Liver (tissue), 3 donors: Measurements from ENCODE around the gene CCNDBP1.
"Not testable (repeated sequence)": the region's sequence is repeated elsewhere in the genome, so short reads cannot be mapped to it uniquely, and the experiment has no call there.

Source experiments
- EGR1 ChIP-seq, 2 donors: IDR thresholded peaks; 2 replicates each; pipeline ENCODE4 v1.6.1; 2016 to 2018; ENCODE audit warnings: antibody characterized with exemption in 2 of 2, low read depth in 2 of 2
- FOXA1 ChIP-seq: IDR thresholded peaks from 2 replicates; pipeline ENCODE4 v1.6.1; 2016; ENCODE audit warnings: antibody characterized with exemption
- FOXA2 ChIP-seq: IDR thresholded peaks from 2 replicates; pipeline ENCODE4 v1.6.1; 2016; ENCODE audit warnings: antibody characterized with exemption
- GABPA ChIP-seq, 2 donors: IDR thresholded peaks in 1 of 2; conservative IDR thresholded peaks in 1 of 2; 2 replicates each; pipeline ENCODE4 v1.6.1; 2016; ENCODE audit warnings: antibody characterized with exemption in 2 of 2, mild to moderate bottlenecking in 1 of 2, moderate library complexity in 1 of 2
- HNF4A ChIP-seq, 2 donors: conservative IDR thresholded peaks; 2 replicates each; pipeline ENCODE4 v1.6.1; 2016; ENCODE audit warnings: antibody characterized with exemption in 2 of 2, mild to moderate bottlenecking in 2 of 2
- JUND ChIP-seq, 2 donors: IDR thresholded peaks; 2 replicates each; pipeline ENCODE4 v1.6.1; 2016; ENCODE audit warnings: antibody characterized with exemption in 2 of 2
- RAD21 ChIP-seq, 2 donors: IDR thresholded peaks; 2 replicates each; pipeline ENCODE4 v1.6.1; 2016; ENCODE audit warnings: antibody characterized with exemption in 2 of 2, mild to moderate bottlenecking in 2 of 2
- SP1 ChIP-seq: IDR thresholded peaks from 2 replicates; pipeline ENCODE4 v1.6.1; 2018; ENCODE audit warnings: antibody characterized with exemption, mild to moderate bottlenecking
- YY1 ChIP-seq: IDR thresholded peaks from 2 replicates; pipeline ENCODE4 v1.6.1; 2016; ENCODE audit warnings: antibody characterized with exemption, mild to moderate bottlenecking
- TF ChIP-seq, protein P1 (sequence below): fragments of 150-350 bp; IDR thresholded peaks from 2 replicates; pipeline ENCODE4 v1.5.1; 2017; ENCODE audit warnings: improper control_type of control experiment, low read depth, low read length; ENCODE audit not compliant: missing input control
- TF ChIP-seq, protein P2 (sequence below): IDR thresholded peaks from 2 replicates; pipeline ENCODE4 v1.6.1; 2016; ENCODE audit warnings: antibody characterized with exemption, mild to moderate bottlenecking
- TF ChIP-seq, protein P3 (sequence below): IDR thresholded peaks from 2 replicates; pipeline ENCODE4 v1.6.1; 2016; ENCODE audit warnings: antibody characterized with exemption
- TF ChIP-seq, protein P4 (sequence below): IDR thresholded peaks from 2 replicates; pipeline ENCODE4 v1.6.1; 2016; ENCODE audit warnings: antibody characterized with exemption
- donor health status: healthy.
- donor health status: healthy.

DNA sequence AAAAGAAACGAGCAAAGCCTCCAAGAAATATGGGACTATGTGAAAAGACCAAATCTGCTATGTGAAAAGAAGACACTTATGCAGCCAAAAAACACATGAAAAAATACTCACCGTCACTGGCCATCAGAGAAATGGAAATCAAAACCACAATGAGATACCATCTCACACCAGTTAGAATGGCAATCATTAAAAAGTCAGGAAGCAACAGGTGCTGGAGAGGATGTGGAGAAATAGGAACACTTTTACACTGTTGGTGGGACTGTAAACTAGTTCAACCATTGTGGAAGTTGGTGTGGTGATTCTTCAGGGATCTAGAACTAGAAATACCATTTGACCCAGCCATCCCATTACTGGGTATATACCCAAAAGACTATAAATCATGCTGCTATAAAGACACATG is 8.1 kb upstream of the CCNDBP1 start:
- TF ChIP-seq, protein P1, sequence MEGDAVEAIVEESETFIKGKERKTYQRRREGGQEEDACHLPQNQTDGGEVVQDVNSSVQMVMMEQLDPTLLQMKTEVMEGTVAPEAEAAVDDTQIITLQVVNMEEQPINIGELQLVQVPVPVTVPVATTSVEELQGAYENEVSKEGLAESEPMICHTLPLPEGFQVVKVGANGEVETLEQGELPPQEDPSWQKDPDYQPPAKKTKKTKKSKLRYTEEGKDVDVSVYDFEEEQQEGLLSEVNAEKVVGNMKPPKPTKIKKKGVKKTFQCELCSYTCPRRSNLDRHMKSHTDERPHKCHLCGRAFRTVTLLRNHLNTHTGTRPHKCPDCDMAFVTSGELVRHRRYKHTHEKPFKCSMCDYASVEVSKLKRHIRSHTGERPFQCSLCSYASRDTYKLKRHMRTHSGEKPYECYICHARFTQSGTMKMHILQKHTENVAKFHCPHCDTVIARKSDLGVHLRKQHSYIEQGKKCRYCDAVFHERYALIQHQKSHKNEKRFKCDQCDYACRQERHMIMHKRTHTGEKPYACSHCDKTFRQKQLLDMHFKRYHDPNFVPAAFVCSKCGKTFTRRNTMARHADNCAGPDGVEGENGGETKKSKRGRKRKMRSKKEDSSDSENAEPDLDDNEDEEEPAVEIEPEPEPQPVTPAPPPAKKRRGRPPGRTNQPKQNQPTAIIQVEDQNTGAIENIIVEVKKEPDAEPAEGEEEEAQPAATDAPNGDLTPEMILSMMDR: not testable (repeated sequence)
- TF ChIP-seq GABPA (IDR thresholded peaks at IDR 0.05 in 1 of 2, conservative IDR thresholded peaks at IDR 0.05 in 1 of 2); EGR1 (IDR thresholded peaks at IDR 0.05; ENCODE audit: low read depth in 2 of 2); FOXA2; SP1; FOXA1; YY1; JUND (IDR thresholded peaks at IDR 0.05); HNF4A (conservative IDR thresholded peaks at IDR 0.05); RAD21 (IDR thresholded peaks at IDR 0.05): not testable (repeated sequence)
- TF ChIP-seq, protein P2, sequence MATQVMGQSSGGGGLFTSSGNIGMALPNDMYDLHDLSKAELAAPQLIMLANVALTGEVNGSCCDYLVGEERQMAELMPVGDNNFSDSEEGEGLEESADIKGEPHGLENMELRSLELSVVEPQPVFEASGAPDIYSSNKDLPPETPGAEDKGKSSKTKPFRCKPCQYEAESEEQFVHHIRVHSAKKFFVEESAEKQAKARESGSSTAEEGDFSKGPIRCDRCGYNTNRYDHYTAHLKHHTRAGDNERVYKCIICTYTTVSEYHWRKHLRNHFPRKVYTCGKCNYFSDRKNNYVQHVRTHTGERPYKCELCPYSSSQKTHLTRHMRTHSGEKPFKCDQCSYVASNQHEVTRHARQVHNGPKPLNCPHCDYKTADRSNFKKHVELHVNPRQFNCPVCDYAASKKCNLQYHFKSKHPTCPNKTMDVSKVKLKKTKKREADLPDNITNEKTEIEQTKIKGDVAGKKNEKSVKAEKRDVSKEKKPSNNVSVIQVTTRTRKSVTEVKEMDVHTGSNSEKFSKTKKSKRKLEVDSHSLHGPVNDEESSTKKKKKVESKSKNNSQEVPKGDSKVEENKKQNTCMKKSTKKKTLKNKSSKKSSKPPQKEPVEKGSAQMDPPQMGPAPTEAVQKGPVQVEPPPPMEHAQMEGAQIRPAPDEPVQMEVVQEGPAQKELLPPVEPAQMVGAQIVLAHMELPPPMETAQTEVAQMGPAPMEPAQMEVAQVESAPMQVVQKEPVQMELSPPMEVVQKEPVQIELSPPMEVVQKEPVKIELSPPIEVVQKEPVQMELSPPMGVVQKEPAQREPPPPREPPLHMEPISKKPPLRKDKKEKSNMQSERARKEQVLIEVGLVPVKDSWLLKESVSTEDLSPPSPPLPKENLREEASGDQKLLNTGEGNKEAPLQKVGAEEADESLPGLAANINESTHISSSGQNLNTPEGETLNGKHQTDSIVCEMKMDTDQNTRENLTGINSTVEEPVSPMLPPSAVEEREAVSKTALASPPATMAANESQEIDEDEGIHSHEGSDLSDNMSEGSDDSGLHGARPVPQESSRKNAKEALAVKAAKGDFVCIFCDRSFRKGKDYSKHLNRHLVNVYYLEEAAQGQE: not testable (repeated sequence)
- TF ChIP-seq, protein P3, sequence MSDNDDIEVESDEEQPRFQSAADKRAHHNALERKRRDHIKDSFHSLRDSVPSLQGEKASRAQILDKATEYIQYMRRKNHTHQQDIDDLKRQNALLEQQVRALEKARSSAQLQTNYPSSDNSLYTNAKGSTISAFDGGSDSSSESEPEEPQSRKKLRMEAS: not testable (repeated sequence)
- TF ChIP-seq, protein P4, sequence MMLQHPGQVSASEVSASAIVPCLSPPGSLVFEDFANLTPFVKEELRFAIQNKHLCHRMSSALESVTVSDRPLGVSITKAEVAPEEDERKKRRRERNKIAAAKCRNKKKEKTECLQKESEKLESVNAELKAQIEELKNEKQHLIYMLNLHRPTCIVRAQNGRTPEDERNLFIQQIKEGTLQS: not testable (repeated sequence)
